NCI-H2029 treated with DMSO at 0.1 percent for 48 hours (cell line): Measurements from ENCODE around the gene PNRC2.
"Not testable (repeated sequence)": the region's sequence is repeated elsewhere in the genome, so short reads cannot be mapped to it uniquely, and the experiment has no call there.

Experiments
- DNase-seq: peaks from one replicate; lab custom pipeline; 2025; lab: John Stamatoyannopoulos, UW

PNRC2 gene

DNA sequence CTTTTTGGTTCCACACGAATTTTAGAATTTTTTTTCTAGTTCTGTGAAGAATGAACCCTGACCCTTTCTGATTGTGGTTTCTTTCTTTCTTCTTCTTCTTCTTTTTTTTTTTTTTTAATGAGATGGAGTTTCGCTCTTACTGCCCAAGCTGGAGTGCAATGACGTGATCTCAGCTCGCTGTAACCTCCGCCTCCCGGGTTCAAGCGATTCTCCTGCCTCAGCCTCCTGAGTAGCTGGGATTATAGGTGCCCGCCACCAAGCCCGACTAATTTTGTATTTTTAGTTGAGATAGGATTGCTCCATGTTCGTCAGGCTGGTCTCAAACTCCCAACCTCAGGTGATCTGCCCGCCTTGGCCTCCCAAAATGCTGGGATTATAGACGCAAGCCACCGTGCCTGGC, 32.4 kb downstream of the PNRC2 start:
- not testable (repeated sequence) for DNase-seq

DNA sequence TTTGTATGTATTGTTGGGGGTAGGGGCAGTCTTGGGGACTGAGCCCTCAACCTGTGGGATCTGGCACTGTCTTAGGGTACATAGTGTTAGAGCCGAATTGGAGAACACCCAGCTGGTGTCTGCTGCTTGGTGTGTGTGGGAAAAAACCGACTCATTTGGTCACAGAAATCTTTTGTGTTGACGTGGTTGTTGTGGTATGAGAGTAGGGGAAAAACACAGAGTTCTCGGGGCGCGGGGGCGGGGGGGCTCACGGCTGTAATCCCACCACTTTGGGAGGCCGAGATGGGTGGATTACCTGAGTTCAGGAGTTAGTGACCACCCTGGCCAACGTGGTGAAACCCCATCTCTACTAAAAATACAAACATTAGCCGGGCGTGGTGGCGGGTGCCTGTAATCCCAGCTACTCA, 35.8 kb downstream of the PNRC2 start:
- DNase-seq, result no peak

DNA sequence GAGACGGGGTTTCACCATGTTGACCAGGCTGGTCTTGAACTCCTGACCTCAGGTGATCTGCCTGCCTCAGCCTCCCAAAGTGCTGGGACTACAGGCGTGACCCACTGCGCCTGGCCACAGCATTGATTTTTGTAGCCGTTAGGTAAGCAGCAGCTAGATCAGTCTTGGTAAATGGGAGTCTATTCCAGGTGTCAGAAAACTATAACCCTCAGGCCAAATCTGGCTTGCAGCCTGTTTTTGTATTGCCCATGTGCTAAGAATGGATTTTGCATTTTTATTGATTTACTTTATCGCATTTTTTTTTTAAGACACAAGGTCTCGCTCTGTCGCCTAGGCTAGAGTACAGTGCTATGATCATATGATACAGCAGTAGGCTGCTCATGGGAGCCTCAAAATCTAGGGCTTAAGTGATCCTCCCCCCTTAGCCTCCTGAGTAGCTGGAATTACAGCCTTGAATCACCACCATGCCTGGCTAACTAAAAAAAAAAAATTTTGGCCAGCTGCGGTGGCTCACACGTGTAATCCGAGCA, 37.1 kb downstream of the PNRC2 start:
- DNase-seq, result no peak

DNA sequence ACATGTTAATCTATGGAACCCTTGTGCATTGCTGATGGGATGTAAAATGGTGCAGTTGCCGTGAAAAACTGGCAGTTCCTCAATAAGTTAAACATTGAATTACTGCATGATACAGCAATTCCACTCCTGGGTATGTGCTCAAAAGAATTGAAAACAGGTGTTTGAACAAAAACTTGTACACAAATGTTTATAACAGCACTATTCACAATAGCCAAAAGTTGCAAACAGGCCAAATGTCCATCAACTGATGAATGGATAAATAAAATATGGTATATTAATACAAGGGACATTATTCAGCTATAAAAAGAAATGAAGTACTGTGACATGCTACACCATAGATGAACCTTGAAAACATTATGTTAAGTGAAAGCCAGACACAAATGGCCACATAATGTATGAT, 38.2 kb downstream of the PNRC2 start:
- DNase-seq, result no peak

DNA sequence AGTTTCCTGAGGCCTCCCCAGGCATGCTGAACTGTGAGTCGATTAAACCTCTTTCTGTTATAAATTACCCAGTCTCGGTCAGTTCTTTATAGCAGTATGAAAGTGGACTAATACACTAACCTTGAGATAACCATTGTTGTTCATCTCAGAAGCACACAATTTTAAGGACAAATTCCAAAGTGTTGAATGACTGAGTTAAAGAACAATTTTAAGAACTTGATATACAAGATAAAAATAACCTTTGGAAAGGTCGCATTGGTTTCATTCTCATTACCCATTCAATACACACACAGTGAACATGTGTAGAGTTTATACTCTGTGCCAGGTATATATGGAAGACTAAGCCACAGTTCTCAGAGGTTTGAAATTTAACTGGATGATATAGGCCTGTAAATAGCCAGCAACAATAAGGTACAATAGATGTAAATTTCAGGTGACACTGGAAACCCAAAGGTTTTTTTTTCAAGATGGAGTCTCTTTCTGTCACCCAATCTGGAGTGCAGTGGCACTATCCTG, 39.6 kb downstream of the PNRC2 start:
- DNase-seq, result no peak

DNA sequence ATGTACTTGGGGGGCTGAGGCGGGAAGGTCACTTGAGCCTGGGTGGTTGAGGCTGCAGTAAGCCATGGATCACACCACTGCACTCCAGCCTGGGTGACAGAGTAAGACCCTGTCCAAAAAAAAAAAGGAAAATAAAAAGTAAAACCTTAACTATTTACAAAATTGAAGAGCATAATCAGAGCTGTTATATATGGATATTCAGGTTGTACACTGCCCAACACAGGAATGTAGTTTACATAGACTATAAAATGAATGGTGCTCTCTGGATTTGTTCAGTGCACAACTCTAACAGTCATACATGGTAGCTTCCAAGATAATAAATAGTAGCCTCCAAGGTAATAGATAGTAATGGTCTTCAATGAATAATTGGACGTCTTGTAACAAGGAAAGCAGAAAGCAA, 43.1 kb downstream of the PNRC2 start:
- DNase-seq, result no peak

DNA sequence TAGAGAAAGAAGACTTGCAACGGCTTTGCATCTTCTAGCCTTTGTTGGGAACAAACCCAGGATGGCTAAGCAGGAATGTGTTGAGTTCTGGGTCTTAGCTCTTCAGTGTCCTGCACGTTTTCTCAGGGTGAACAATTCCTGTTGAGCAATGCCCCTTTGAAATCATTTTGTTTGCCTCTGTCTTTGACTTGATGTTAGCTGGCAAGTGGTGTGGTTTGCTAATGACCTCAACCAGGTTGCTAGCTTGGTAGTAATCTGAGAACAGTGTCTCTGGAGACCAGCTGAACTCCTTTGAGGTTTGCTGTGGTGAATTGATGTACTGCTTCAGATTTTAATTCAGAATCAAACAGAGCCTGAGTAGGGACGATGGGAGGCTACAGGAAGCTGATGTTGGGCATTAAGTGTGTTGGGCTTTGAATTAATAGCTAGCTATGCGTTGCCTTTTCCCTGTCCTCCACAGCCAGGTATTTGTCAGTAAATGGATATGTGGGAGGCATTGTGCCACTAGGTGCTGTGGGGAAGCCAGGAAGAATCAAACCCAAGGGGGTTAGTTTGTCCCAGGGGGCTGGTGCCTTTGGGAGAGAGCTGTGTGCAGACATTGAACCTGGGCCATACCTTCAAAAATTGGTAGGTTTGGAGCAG, 43.8 kb downstream of the PNRC2 start:
- peak; percentile 27 for DNase-seq

DNA sequence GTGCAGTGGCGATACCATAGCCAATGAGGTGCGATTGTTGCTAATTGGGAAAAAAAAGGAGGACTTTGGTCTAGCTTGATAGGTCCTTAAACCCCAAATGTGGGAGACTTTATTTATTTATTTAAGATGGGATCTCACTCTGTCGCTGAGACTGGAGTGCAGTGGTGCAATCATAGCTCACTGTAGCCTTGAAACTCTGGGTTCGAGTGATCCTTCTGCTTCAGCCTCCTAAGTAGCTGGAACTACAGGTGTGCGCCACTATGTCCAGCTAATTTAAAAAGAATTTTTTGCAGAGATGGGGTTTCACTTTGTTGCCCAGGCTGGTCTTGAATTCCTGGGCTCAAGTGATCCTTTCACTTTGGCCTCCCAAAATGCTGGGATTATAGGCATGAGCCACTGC, 44.5 kb downstream of the PNRC2 start:
- no peak for DNase-seq

DNA sequence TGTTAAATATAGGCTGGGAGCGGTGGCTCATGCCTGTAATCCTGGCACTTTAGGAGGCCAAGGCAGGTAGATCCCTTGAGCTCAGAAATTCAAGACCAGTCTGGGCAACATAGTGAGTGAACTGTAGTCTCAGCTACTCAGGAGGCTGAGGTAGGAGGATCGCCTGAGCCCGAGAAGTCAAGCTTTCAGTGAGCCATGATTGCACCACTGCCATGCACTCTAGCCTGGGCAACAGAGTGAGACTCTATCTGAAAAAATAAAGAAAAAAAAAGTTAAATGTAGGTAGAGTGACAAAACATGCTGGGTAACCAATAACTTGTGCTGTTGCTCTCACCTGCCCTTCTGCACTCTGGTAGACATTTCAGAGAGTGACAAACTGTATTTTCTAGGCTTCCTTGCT, 45.5 kb downstream of the PNRC2 start:
- DNase-seq, result no peak

DNA sequence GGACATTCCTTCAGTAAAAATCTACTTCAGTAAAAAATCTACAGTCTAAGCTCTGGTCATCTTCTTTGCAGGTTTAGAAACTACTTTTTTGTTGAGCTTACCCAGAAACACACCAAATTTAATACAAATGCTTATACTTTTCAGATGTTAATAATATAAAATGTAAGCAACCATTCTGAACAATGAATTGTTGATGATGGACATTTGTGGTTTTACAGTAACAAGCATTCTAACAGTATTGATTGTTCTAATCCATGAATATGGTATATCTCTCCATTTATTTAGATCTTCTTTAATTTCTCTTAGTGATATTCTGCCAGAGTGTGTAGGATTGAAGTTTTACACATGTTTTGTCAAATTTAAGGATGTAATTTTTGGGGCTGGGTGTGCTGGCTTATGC, 47.5 kb downstream of the PNRC2 start:
- no peak for DNase-seq

DNA sequence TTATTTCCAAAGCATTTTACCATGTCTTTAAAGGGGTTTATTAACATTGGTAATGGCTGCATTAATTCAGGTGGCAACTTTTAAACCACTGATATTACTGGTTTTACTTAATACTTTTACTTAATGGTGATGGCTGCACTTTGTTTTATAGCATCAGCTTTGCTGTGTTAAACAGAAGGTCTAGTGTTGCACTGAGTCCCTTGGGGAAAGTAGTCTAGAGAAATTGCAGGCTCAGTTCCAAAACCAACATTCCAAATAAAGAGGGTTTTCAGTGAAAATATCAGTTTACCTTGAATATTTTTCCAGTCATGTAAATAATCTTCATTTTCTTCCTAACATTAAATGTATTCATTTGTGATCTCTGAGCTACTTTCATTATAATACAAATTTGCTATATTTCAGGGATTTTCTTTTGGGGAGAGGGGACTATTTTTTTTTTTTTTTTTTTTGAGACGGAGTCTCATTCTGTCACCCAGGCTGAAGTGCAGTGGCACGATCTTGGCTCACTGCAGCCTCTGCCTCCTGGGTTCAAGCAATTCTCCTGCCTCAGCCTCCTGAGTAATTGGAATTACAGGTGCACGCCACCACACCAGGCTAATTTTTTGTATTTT, 49.1 kb downstream of the PNRC2 start:
- DNase-seq, result not testable (repeated sequence)

DNA sequence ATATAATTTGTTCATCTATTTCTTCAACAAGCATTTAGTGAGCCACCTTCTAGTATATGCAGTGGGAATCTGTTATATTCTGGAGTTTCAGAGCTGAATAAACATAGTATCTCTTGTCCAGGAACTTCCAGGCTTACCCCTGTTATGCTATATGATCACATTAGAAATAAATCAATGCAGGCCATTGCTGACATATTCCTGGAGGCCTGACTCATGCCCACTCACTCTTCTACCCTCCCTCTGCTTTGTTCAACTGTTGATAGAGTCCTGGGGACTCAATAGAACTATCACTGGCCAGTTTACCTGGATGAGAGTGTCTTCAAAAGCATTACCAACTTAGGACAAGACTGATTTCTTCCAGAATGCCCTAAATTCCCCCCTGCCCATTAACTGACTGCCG, 49.8 kb downstream of the PNRC2 start:
- no peak for DNase-seq

DNA sequence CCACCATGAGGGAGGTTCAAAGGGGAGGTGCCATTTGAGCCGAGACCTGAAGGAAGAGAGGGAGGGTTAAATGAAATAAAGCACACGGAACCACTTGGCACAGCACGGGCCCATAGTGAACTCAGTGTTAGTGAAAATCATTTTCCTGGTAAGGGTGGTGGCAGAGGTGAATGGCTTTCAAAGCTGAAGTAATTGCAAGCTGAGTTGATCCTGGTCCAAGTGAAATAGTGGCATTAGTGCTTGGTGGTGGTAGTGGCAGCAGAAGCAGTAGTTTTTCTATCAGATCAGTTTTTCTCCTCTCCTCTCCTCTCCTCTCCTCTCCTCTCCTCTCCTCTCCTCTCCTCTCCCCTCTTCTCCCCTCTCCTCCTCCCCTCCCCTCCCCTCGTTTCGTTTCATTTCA, 51.0 kb downstream of the PNRC2 start:
- no peak for DNase-seq

DNA sequence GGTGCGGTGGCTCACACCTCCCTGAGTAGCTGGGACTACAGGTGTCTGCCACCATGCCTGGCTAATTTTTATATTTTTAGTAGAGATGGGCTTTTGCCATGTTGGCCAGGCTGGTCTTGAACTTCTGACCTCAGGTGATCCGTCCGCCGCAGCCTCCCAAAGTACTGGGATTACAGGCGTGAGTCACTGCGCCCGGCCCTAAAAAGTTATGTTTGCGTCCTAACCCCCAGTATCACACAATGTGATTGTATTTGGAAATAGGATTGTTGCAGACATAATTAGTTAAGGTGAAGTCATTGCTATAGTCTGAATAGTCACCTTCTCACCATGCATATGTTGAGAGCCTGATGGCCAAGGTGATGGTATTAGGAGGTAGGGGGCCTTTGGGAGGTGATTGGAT, 53.2 kb downstream of the PNRC2 start:
- not testable (repeated sequence) for DNase-seq
